Sigmoid colon (tissue), 4 donors: ENCODE measurements around the gene MBNL1.
A peak's percentile ranks its signal among the peaks of the same experiment; 100 is the strongest.

Experiments used
- CTCF ChIP-seq, 4 experiments: fragments of 450-650 bp in 3 of 4; fragments of 200-600 bp in 1 of 4; IDR thresholded peaks; one replicate each; pipeline ENCODE4 v1.5.1; 2016 to 2019; ENCODE audit warnings: antibody characterized with exemption in 4 of 4, mild to moderate bottlenecking in 3 of 4, moderate library complexity in 2 of 4
- POLR2AphosphoS5 ChIP-seq, 4 donors: sonication (generic); formaldehyde crosslinking; IDR thresholded peaks; one replicate each; pipeline ENCODE4 v1.6.1; 2017; ENCODE audit warnings: antibody characterized with exemption in 4 of 4

- TF ChIP-seq POLR2AphosphoS5 (IDR thresholded peaks at IDR 0.05) (peak; percentile 85 to 88 (median 88)), CTCF (IDR thresholded peaks at IDR 0.05) (no peak)
These were observed 514 bp downstream of the MBNL1 start for GRCh38 chr3:152269056-152269830.
